ENCODE measurements around the gene NWD2. TPM values are rescaled to one million over a fixed set of nuclear protein-coding genes. Genes with fewer than 3 reads are reported as not detected.

The NWD2 gene
- total and polyA plus RNA-seq, 9 of the 15 experiments (the other 6 are each of a cell fraction or from before 2014, with no cell fraction given) = not detected

DNA sequence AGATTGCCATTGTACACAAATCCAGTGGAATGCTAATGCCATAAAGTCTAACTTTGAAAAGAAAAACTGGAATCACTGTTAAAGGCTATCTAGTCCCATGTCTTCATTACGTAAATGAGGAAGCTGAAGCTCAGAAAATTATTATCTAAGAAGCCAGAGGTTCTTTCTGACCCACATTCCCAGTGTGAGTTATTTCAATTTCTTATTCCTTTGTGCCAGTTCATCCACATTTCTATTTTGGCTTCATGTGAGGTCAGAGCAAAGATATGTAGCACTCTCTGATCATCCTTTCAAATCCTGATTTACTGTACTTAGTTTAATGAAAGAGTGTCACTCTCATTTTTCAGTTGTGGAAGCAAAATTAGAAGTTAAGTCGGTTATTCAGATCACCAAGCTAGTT, 24.6 kb upstream of the NWD2 start:
- Histone ChIP-seq H3K27ac (ENCODE audit: extremely low read depth, low read depth, low read length) (no peak overlapping the region), H3K9me3 (replicated peaks; ENCODE audit: control insufficient read depth, insufficient read depth, low read depth, low read length) (no peaks in the 10 kb centered on the region; the same call in 1 of the 2 replicates), H3K4me3 (no peak overlapping the region), H4K20me1 (replicated peaks; ENCODE audit: control insufficient read depth, insufficient read depth, low read length) (no peaks in the 10 kb centered on the region), H3K79me2 (ENCODE audit: control insufficient read depth, insufficient read depth, low read length) (no peaks in the 10 kb centered on the region), H3K9ac (ENCODE audit: insufficient read depth in 1 of 2, low read depth in 2 of 2, low read length in 2 of 2) (no peak overlapping the region), H3K27me3 (ENCODE audit: control insufficient read depth in 2 of 2, insufficient read depth in 2 of 2, low read length in 2 of 2) (no peaks in the 10 kb centered on the region), H3K4me1 (replicated peaks in 1 of 2; ENCODE audit: control insufficient read depth in 2 of 2, insufficient read depth in 2 of 2, low read length in 2 of 2) (no peaks in the 10 kb centered on the region), H3K9me1 (ENCODE audit: control insufficient read depth, insufficient read depth, low read length) (no peaks in the 10 kb centered on the region), H3K4me2 (ENCODE audit: insufficient read depth, low read length) (no peak overlapping the region), H2AFZ (ENCODE audit: low read depth, low read length) (no peak overlapping the region), H3K36me3 (ENCODE audit: control insufficient read depth, insufficient read depth, low read length) (no peaks in the 10 kb centered on the region)
- BruUV-seq (replicated peaks) = no TSS peak
- DNase-seq (ENCODE audit: extremely low read depth in 1 of 4, low spot score in 3 of 4) (no peak), FAIRE-seq (no peak), ATAC-seq (no peak)
- WGBS (ENCODE audit: insufficient coverage, low coverage, missing lambda C conversion rate) = 0% methylated on average over 2 of the region's 2 CpGs
- CTCF ChIA-PET (ENCODE audit: low intra/inter-chr PET ratio) = no interaction called here
- in situ Hi-C loops (cut with MboI) (no loop called here), intact Hi-C loops (cut with micrococcal nuclease) (no loop called here)
- TF ChIP-seq, protein P1, sequence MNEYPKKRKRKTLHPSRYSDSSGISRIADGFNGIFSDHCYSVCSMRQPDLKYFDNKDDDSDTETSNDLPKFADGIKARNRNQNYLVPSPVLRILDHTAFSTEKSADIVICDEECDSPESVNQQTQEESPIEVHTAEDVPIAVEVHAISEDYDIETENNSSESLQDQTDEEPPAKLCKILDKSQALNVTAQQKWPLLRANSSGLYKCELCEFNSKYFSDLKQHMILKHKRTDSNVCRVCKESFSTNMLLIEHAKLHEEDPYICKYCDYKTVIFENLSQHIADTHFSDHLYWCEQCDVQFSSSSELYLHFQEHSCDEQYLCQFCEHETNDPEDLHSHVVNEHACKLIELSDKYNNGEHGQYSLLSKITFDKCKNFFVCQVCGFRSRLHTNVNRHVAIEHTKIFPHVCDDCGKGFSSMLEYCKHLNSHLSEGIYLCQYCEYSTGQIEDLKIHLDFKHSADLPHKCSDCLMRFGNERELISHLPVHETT (CRISPR knock-in tag; conservative IDR thresholded peaks at IDR 0.05 in 1 of 2, IDR thresholded peaks at IDR 0.05 in 1 of 2) = no peak
- no peak for TF ChIP-seq L3MBTL2 (IDR thresholded peaks at IDR 0.05)
- TF ChIP-seq, protein P2, sequence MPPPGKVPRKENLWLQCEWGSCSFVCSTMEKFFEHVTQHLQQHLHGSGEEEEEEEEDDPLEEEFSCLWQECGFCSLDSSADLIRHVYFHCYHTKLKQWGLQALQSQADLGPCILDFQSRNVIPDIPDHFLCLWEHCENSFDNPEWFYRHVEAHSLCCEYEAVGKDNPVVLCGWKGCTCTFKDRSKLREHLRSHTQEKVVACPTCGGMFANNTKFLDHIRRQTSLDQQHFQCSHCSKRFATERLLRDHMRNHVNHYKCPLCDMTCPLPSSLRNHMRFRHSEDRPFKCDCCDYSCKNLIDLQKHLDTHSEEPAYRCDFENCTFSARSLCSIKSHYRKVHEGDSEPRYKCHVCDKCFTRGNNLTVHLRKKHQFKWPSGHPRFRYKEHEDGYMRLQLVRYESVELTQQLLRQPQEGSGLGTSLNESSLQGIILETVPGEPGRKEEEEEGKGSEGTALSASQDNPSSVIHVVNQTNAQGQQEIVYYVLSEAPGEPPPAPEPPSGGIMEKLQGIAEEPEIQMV (tag; conservative IDR thresholded peaks at IDR 0.05; ENCODE audit: low read depth) = no peak
- TF ChIP-seq, protein P3, sequence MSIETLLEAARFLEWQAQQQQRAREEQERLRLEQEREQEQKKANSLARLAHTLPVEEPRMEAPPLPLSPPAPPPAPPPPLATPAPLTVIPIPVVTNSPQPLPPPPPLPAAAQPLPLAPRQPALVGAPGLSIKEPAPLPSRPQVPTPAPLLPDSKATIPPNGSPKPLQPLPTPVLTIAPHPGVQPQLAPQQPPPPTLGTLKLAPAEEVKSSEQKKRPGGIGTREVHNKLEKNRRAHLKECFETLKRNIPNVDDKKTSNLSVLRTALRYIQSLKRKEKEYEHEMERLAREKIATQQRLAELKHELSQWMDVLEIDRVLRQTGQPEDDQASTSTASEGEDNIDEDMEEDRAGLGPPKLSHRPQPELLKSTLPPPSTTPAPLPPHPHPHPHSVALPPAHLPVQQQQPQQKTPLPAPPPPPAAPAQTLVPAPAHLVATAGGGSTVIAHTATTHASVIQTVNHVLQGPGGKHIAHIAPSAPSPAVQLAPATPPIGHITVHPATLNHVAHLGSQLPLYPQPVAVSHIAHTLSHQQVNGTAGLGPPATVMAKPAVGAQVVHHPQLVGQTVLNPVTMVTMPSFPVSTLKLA (conservative IDR thresholded peaks at IDR 0.05) = no peak
- no peak for TF ChIP-seq BHLHE40 (IDR thresholded peaks at IDR 0.05; ENCODE audit: low read length)
- no peak for TF ChIP-seq KDM1A (IDR thresholded peaks at IDR 0.05)
- no peak for TF ChIP-seq ZNF561 (CRISPR knock-in tag; conservative IDR thresholded peaks at IDR 0.05)
- no peak for TF ChIP-seq ZNF217 (CRISPR knock-in tag; IDR thresholded peaks at IDR 0.05)
- no peak for TF ChIP-seq ZKSCAN3 (CRISPR knock-in tag; IDR thresholded peaks at IDR 0.05)
- no peak for TF ChIP-seq CEBPG (CRISPR knock-in tag; IDR thresholded peaks at IDR 0.05)
- TF ChIP-seq CEBPG (tag; conservative IDR thresholded peaks at IDR 0.05 in 1 of 2, IDR thresholded peaks at IDR 0.05 in 1 of 2) = no peak
- TF ChIP-seq, protein P4, sequence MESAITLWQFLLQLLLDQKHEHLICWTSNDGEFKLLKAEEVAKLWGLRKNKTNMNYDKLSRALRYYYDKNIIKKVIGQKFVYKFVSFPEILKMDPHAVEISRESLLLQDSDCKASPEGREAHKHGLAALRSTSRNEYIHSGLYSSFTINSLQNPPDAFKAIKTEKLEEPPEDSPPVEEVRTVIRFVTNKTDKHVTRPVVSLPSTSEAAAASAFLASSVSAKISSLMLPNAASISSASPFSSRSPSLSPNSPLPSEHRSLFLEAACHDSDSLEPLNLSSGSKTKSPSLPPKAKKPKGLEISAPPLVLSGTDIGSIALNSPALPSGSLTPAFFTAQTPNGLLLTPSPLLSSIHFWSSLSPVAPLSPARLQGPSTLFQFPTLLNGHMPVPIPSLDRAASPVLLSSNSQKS (CRISPR knock-in tag; IDR thresholded peaks at IDR 0.05) = no peak
- TF ChIP-seq MEF2A (IDR thresholded peaks at IDR 0.05; ENCODE audit: control insufficient read depth, low read depth, low read length) = no peak
- no peak for TF ChIP-seq ZNF384 (IDR thresholded peaks at IDR 0.05; ENCODE audit: low read depth, low read length)
- no peak for TF ChIP-seq ILK (tag; IDR thresholded peaks at IDR 0.05; ENCODE audit: borderline replicate concordance, low read depth)
- TF ChIP-seq, protein P5, sequence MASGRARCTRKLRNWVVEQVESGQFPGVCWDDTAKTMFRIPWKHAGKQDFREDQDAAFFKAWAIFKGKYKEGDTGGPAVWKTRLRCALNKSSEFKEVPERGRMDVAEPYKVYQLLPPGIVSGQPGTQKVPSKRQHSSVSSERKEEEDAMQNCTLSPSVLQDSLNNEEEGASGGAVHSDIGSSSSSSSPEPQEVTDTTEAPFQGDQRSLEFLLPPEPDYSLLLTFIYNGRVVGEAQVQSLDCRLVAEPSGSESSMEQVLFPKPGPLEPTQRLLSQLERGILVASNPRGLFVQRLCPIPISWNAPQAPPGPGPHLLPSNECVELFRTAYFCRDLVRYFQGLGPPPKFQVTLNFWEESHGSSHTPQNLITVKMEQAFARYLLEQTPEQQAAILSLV (tag; IDR thresholded peaks at IDR 0.05) = no peak
- TF ChIP-seq POLR3A (IDR thresholded peaks at IDR 0.05; ENCODE audit: borderline replicate concordance, extremely low read depth, insufficient read depth, insufficient read length) = no peak
- POLR2A ChIA-PET = no interaction called here
